GM18909 (cell line): ENCODE results near the gene LNX1.

ENCODE experiments used
- ATAC-seq: cut with Tn5 transposase; IDR thresholded peaks from one replicate; pipeline ENCODE4 v1.9.1; 2021; ENCODE audit warnings: mild to moderate bottlenecking; ENCODE audit not compliant: unreplicated experiment, poor library complexity

The LNX1 gene

GRCh38 chr4:53575552-53575951 lies 15.7 kb downstream of the LNX1 start:
- no peak for ATAC-seq

- ATAC-seq: no peak
Measured at GRCh38 chr4:53574528-53574927, 16.8 kb downstream of the LNX1 start.

GRCh38 chr4:53573696-53574095 lies 17.6 kb downstream of the LNX1 start:
- no peak for ATAC-seq

- ATAC-seq: no peak
Measured at GRCh38 chr4:53572600-53572994, 18.7 kb downstream of the LNX1 start.

- ATAC-seq: no peak
Measured at GRCh38 chr4:53571936-53572599, 19.2 kb downstream of the LNX1 start.

- ATAC-seq: no peak
Measured at GRCh38 chr4:53563824-53564223, 27.5 kb downstream of the LNX1 start.

- ATAC-seq: no peak
Measured at GRCh38 chr4:53562409-53562808, 28.9 kb downstream of the LNX1 start.

- no peak for ATAC-seq
Measured at GRCh38 chr4:53559021-53559620, 32.2 kb downstream of the LNX1 start.

- ATAC-seq: no peak
Measured at GRCh38 chr4:53558065-53558801, 33.1 kb downstream of the LNX1 start.

GRCh38 chr4:53557669-53558064 lies 33.6 kb downstream of the LNX1 start:
- no peak for ATAC-seq

GRCh38 chr4:53556651-53557050 lies 34.6 kb downstream of the LNX1 start:
- no peak for ATAC-seq

GRCh38 chr4:53553486-53554210 lies 37.6 kb downstream of the LNX1 start:
- no peak for ATAC-seq

- ATAC-seq: no peak
Measured at GRCh38 chr4:53552711-53553110, 38.6 kb downstream of the LNX1 start.

- no peak for ATAC-seq
Measured at GRCh38 chr4:53551958-53552357, 39.3 kb downstream of the LNX1 start.

- ATAC-seq: no peak
Measured at GRCh38 chr4:53551281-53551864, 39.9 kb downstream of the LNX1 start.

GRCh38 chr4:53548662-53549061 lies 42.6 kb downstream of the LNX1 start:
- ATAC-seq: no peak

GRCh38 chr4:53547983-53548382 lies 43.3 kb downstream of the LNX1 start:
- ATAC-seq: no peak

GRCh38 chr4:53545942-53546581 lies 45.2 kb downstream of the LNX1 start:
- no peak for ATAC-seq

- no peak for ATAC-seq
Measured at GRCh38 chr4:53545273-53545672, 46.0 kb downstream of the LNX1 start.

GRCh38 chr4:53543561-53543960 lies 47.7 kb downstream of the LNX1 start:
- ATAC-seq: no peak
